HG03558 (cell line): ENCODE measurements around the gene R3HDM2.

Experiments used
- ATAC-seq: cut with Tn5 transposase; IDR thresholded peaks from one replicate; pipeline ENCODE4 v1.9.1; 2021; ENCODE audit warnings: moderate number of reproducible peaks; ENCODE audit not compliant: unreplicated experiment; ENCODE audit errors: extremely low read depth

The R3HDM2 gene

GRCh38 chr12:57210926-57211692, 219.7 kb downstream of the R3HDM2 start:
- no peak for ATAC-seq

GRCh38 chr12:57210461-57210860, 220.4 kb downstream of the R3HDM2 start:
- no peak for ATAC-seq

GRCh38 chr12:57209916-57210315, 220.9 kb downstream of the R3HDM2 start:
- no peak for ATAC-seq

GRCh38 chr12:57208631-57209282, 222.1 kb downstream of the R3HDM2 start:
- no peak for ATAC-seq

GRCh38 chr12:57207731-57208630, 222.9 kb downstream of the R3HDM2 start:
- no peak for ATAC-seq

GRCh38 chr12:57205931-57206330, 224.9 kb downstream of the R3HDM2 start:
- ATAC-seq = no peak

- no peak for ATAC-seq
Observed at GRCh38 chr12:57205186-57205585, 225.7 kb downstream of the R3HDM2 start.

GRCh38 chr12:57204454-57204853, 226.4 kb downstream of the R3HDM2 start:
- ATAC-seq = no peak

GRCh38 chr12:57203791-57204190, 227.1 kb downstream of the R3HDM2 start:
- no peak for ATAC-seq
